ENCODE data around the gene FGF19.
A peak's percentile ranks its signal among the peaks of the same experiment; 100 is the strongest.
"Not testable (repeated sequence)": the region's sequence is repeated elsewhere in the genome, so short reads cannot be mapped to it uniquely, and the experiment has no call there.

Gene FGF19

DNA sequence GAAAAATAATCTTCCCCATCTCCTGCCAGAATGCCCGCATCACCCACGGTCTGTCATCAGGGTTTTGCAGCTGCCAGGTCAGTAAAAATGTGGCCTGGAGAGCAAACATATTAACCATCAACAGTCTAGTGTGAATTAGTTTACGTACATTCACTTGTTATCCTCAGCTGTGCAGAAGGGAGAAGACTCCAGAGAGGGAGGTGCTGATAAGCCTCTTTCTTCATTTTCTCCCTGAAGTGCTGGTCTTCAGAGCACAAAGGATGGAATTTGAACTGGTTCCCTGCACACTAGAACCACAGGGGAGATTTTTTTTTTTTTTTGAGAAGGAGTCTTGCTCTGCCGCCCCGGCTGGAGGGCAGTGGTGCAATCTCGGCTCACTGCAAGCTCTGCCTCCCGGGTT lies 8.2 kb downstream of the FGF19 start:
- DNase-seq = no peak

DNA sequence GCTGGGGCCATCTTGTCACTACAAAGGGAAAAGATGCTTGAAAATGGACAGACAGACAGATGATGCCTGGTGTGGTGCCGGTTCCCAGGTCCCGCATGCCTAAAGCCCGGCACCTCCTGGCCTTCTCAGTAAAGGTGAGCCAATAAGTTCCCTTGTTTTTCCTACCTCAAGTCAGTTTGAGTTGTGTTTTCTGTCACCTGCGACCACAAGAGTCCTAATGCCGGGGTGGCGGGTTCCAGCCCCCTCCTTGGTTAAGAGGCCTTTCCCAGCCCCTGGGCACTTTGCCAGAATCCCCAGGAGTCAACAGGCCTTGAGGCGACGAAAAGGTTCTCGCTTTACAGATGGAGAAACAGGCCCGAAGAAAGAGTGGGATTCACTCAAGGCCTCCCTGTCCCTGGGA lies 9.0 kb downstream of the FGF19 start:
- no peak for DNase-seq

GRCh38 chr11:69692422-69692821 lies 11.4 kb downstream of the FGF19 start:
- DNase-seq = no peak

DNA sequence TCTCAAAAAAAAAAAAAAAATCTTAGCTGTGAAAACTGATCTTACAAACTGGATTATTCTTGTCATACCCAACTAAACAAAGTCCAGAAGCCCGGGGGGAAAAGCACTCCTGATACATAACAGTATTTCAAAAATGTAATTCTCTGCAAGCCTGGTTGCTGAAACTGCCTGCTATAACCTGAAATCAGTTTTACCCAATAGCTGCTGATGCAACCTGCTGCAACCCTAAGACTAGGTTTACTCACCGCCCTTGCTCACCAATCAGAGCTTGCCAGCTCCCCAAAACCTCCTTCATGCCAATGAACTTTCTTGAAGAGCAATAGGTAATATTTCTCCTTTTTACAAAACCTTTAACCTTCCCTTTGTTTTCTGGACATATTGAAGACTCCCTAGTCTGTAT lies 12.4 kb downstream of the FGF19 start:
- no peak for DNase-seq

DNA sequence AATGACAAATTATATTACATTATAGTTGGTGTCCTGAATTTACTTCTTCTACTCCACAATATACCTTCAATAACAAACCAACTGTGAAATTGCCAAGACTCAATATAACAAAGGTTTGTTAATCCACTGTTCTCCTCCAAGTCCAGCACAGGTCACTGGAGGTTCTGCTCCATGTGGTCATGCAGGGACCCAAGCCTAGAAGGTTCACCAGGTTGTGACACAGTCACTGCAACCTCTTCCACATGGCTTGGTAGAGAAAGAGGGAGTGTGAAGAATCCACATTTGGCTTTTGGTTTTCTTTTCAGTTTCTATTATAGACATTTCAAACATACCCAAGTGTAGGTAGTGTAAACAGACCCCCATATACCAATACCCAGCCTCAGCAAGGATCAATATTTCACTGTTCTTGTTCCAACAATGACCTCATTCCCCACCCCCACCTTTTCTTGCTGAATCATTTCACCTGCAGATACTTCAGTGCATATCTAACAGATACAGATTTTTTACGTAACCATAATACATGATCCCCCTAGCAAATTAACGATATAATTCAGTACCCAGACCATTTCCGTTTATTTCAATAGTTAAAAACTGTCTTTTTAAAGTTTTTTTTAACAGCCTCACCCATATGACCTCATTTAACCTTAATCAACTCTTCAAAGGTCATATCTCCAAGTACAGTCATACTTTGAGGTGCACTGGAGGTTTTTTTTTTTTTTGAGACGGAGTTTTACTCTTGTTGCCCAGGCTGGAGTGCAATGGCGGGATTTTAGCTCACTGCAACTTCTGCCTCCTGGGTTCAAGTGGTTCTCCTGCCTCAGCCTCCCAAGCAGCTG lies 14.1 kb downstream of the FGF19 start:
- DNase-seq = no peak

DNA sequence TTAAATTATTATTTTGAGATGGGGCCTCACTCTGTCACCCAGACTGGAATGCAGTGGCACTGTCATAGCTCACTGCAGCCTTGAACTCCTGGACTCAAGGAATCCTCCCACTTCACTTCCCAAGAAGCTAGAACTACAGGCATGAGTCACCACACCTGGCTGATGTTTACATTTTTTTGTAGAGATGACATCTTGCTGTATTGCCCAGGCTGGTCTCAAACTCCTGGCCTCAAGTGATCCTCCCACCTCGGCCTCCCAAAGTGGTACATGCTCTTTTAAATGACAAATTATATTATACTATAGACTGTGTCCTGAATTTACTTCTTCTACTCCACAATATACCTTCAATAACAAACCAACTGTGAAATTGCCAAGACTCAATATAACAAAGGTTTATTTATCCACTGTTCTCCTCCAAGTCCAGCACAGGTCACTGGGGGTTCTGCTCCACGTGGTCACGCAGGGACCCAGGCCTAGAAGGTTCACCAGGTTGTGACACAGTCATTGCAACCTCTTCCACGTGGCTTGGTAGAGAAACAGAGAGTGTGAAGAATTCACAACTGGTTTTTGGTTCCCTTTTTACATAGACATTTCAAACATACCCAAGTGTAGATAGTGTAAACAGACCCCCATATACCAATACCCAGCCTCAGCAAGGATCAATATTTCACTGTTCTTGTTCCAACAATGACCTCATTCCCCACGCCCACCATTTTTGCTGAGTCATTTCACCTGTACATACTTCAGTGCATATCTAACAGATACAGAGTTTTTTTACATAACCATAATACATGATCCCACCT lies 15.7 kb downstream of the FGF19 start:
- DNase-seq = not testable (repeated sequence)

- DNase-seq = no peak
Measured at GRCh38 chr11:69686856-69687255, 17.0 kb downstream of the FGF19 start.

- no peak for DNase-seq
Measured at GRCh38 chr11:69686452-69686851, 17.4 kb downstream of the FGF19 start.

DNA sequence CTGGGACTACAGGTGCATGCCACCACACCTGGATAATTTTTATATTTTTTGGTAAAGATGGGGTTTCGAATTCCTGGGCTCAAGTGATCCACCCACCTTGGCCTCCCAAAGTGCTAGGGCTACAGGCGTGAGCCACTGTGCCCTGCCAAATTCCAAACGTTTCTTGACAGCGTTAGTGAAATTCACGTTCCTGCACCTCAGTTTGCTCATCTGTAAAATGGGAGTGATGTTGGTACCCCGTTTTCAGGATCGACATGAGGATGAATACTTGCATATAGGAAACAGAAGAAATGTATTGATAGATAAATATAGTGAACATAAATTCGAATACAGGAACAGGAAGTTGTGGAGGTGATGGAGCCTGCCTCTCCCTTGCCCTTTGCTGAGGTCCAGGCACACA lies 18.5 kb downstream of the FGF19 start:
- no peak for DNase-seq

DNA sequence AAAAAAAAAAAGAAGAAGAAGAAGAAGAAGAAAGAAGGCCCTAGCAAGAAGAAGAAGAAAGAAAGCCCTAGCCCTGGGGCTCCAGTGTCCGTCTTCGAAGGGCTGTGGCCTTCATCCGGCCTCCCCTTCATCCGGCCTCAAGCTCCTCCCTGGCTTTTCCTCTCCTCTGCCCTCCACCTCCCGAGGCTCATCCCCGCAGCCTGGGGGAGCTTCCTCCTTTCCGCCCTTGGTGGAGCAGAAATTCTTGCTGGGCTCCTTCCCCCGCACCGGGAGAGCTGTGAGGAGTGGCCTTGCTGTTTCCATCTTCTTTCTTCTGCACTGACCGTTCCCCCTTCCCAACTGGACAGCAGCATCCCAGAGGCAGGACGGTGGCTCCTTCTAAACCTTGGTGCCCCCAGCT lies 19.2 kb downstream of the FGF19 start:
- DNase-seq = no peak

GRCh38 chr11:69683764-69684333 lies 20.0 kb downstream of the FGF19 start:
- DNase-seq = peak in 1 of 2 experiments; percentile 60

GRCh38 chr11:69682681-69683326 lies 21.0 kb downstream of the FGF19 start:
- no peak for DNase-seq

DNA sequence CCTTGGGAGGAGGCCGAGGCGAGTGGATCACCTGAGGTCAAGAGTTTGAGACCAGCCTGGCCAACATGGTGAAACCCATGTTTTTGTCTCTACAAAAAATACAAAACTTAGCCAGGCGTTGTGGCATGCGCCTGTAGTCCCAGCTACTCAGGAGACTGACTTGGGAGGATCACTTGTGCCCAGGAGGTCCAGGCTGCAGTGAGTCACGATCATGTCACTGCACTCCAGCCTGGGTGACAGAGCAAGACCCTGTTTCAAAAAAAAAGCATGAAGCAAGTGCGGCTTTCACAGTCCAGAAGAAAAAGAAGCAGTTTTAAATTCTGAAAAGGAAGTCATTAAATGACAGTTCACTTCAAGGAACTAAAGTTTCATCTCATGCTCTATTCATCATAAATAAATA lies 21.6 kb downstream of the FGF19 start:
- DNase-seq = no peak

DNA sequence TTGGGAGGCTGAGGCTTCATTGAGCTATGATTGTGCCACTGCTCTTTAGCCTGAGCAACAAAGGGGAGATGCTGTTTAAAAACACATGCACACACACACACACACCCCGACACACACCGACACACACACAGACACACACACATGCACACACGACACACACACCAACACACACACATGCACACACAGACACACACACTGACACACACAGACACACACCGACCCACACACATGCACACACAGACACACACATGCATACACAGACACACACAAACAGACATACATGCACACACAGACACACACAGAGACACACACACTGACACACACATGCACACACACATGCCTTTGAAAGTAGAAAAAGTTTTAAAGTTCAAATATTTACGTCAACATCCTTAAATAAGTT lies 23.1 kb downstream of the FGF19 start:
- no peak for DNase-seq

- no peak for DNase-seq
Measured at GRCh38 chr11:69677749-69678148, 26.1 kb downstream of the FGF19 start.

DNA sequence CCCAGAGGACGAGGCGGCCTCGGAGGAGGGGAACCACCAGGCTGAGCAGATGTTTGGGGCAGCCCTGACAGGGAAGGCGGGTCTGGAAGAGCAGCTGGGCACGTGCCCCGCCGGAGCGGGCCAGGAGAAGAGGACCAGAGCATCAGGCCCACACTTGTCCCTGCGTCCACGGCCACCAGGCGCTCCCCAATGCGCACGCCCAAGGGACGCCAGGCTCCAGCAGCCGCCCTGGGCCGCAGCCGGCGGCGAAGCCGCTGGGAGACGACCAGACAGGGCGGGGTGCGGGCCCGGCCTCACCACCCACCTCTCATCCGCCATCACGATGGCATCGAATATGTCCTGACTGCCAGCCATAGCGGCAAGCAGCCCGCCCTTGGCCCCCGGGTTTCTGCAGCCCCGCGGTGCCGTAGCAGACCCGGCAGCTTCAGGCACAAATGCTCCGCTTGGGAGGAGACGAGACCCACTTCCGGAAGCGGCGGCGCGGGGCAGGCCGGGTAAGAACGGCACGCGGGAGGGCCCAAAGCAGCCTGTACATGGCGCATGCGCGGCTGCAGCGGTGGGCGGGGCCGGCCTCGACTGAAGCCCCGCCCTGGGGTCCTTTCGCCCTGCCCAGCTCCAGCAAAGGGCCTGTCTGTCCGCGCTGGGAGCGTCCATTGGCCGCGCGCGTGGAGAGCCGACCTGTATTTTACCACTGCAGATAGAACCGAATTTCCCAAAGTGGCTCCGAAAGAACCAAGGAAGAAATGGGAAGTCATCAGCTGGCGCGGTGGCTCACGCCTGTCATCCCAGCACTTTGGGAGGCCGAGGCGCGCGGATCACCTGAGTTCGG lies 28.7 kb downstream of the FGF19 start, which contains the start of gene LTO1:
LTO1 (minus strand) TSS at position 468 of the 829 bp plus-strand sequence; CDS start at position 354, 114 bp downstream.
- peak; percentile 89 to 98 for DNase-seq

DNA sequence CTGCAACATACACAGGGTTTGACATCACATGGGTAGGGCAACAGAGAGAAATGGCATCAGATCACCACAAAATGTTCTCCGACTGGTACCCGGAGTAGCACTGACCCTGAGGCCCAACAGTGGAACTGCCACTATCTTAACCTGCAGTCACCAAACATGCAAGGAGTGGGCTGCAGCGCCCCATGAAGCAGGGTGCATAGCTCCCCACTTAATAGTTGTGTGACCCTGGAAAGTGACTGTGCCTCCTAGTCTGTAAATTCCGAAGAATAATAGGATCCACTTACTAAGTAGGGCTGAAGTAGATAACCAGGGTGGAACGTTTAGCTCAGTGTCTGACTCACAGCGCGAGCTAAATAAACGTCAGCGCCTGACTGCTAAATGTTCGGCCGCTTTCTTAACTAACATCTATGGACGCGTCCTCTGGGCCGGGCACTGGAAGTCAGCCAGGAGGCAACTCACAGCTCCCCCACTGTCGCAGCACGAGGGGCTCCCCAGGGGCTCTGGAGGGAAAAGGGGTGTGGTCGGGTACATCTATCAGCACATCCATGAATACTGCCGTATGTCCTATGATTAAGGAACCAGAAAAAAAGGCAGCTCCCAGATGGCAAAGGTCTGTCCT lies 29.4 kb downstream of the FGF19 start:
- no peak for DNase-seq

DNA sequence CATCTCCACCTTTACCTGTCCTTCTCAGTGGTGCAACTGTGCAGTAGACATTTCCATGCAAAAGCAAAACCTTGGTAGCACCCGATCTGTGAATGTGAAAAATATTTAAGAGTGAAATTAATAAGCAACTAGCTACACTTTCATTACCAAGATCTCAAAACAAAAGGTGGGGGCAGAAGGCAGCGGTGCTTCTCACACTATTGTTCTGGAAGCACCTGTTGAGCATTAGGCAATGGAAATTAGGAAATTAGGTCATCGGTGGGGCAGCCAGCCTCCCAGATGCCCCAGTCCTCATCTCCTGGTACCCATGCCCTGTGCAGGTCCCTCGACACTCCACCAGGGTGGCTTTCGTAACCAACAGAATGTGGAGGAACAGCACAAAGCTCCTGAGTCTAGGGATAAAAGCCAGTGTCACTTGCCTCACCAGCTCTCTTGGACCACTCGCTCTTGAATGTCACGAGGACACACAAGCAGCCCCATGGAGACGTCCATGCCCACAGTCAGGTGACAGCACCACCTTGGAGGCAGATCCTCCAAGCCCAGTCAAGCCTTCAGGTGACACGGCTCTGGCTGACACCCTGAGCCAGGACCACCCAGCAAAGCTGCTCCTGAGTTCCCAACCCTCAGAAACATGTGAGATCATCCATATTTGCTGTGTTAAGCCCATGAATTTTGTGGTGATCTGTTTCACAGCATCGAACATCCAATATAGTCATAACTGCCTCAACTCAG lies 31.9 kb downstream of the FGF19 start:
- no peak for DNase-seq

GRCh38 chr11:69670158-69670845 lies 33.5 kb downstream of the FGF19 start:
- DNase-seq = peak; percentile 66 to 91

- DNase-seq = no peak
Measured at GRCh38 chr11:69669486-69669885, 34.3 kb downstream of the FGF19 start.
